GM19455 (cell line): ENCODE measurements around the gene CAMK2G.

Source experiments
- ATAC-seq: cut with Tn5 transposase; IDR thresholded peaks from one replicate; pipeline ENCODE4 v1.9.1; 2021; ENCODE audit not compliant: unreplicated experiment

CAMK2G gene

GRCh38 chr10:73884017-73884416, 9.7 kb upstream of the CAMK2G start:
- ATAC-seq = no peak

- ATAC-seq = no peak
These were observed 7.0 kb upstream of the CAMK2G start for GRCh38 chr10:73881221-73881919.

- peak; percentile 81 for ATAC-seq
These were observed 5.2 kb upstream of the CAMK2G start for GRCh38 chr10:73879296-73880173.

- no peak for ATAC-seq
These were observed 4.0 kb upstream of the CAMK2G start for GRCh38 chr10:73878365-73878764.

GRCh38 chr10:73877533-73878160, 3.3 kb upstream of the CAMK2G start:
- no peak for ATAC-seq

- ATAC-seq = no peak
These were observed 2.6 kb upstream of the CAMK2G start for GRCh38 chr10:73876971-73877370.

GRCh38 chr10:73876566-73876965, 2.2 kb upstream of the CAMK2G start:
- no peak for ATAC-seq

GRCh38 chr10:73876157-73876556, 1.8 kb upstream of the CAMK2G start:
- no peak for ATAC-seq

- no peak for ATAC-seq
These were observed 752 bp upstream of the CAMK2G start for GRCh38 chr10:73875139-73875475.

- no peak for ATAC-seq
These were observed 528 bp downstream of the CAMK2G start for GRCh38 chr10:73873838-73874215.

GRCh38 chr10:73873142-73873837, 1.1 kb downstream of the CAMK2G start:
- ATAC-seq = no peak

- no peak for ATAC-seq
These were observed 2.1 kb downstream of the CAMK2G start for GRCh38 chr10:73872190-73872710.

- ATAC-seq = no peak
These were observed 2.8 kb downstream of the CAMK2G start for GRCh38 chr10:73871295-73872189.

GRCh38 chr10:73868655-73869195, 5.6 kb downstream of the CAMK2G start:
- ATAC-seq = no peak

- ATAC-seq = no peak
These were observed 6.3 kb downstream of the CAMK2G start for GRCh38 chr10:73867871-73868631.

- ATAC-seq = no peak
These were observed 7.1 kb downstream of the CAMK2G start for GRCh38 chr10:73867126-73867807.

GRCh38 chr10:73866621-73867020, 7.7 kb downstream of the CAMK2G start:
- no peak for ATAC-seq
